NCI-H1092 (cell line): ENCODE data around the gene HAUS7.
A peak's percentile ranks its signal among the peaks of the same experiment; 100 is the strongest.

Experiments used
- DNase-seq: peaks from one replicate; lab custom pipeline; 2025; lab: John Stamatoyannopoulos, UW

HAUS7 gene

GRCh38 chrX:153476666-153477363 lies 6.4 kb upstream of the HAUS7 start:
- no peak for DNase-seq

GRCh38 chrX:153475751-153476281 lies 5.4 kb upstream of the HAUS7 start:
- DNase-seq, result no peak

DNA sequence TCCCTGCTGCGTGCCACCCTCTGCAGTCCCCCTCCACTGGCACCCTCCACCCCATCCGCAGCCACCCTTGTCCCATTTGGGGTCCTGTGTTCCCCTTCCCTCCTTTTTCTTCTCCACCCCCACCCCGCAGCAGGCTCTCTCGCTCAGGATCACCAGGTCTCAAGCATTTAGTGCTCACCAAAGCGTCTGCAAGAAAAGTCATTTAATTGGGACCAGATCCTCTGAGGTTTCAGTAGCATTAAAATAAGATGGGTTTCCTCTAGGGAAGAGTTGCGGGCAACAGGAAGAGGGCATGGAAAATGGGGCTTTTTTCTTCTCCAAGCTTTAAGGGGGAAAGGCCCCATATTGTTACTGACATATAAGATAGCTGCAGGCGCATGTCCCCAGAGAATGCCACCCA lies 4.9 kb upstream of the HAUS7 start:
- DNase-seq, result no peak

GRCh38 chrX:153474718-153475117 lies 4.3 kb upstream of the HAUS7 start:
- DNase-seq, result peak; percentile 10

- no peak for DNase-seq
These were observed 3.9 kb upstream of the HAUS7 start for GRCh38 chrX:153474266-153474665.

- no peak for DNase-seq
These were observed 2.8 kb upstream of the HAUS7 start for GRCh38 chrX:153473126-153473525.

- DNase-seq, result no peak
These were observed 1.4 kb upstream of the HAUS7 start for GRCh38 chrX:153471663-153472280.

- no peak for DNase-seq
These were observed 465 bp downstream of the HAUS7 start for GRCh38 chrX:153469811-153470410.

- DNase-seq, result no peak
These were observed 2.3 kb downstream of the HAUS7 start for GRCh38 chrX:153468008-153468580.

- no peak for DNase-seq
These were observed 4.5 kb downstream of the HAUS7 start for GRCh38 chrX:153465691-153466380.

- DNase-seq, result no peak
These were observed 6.3 kb downstream of the HAUS7 start for GRCh38 chrX:153464116-153464515.

DNA sequence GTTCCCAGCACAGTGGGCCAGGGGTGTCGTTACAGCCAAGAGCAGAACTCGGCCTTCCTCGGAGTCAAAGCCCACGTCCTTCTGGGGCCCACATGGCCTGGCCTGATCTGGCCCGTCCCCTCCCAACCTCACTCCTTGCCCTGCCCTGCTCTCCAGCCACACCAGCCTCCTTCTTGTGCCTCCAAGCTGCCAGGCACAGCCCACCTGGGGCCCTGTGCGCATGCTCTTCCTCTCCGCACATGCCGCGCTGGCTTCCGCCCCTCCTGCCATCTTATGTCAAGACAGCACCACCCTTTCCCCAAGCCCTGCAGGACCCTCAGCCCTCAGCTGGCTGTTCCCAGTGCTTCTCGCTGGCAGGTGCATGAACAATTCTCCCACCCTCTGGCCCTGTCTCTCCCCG lies 6.8 kb downstream of the HAUS7 start:
- no peak for DNase-seq

DNA sequence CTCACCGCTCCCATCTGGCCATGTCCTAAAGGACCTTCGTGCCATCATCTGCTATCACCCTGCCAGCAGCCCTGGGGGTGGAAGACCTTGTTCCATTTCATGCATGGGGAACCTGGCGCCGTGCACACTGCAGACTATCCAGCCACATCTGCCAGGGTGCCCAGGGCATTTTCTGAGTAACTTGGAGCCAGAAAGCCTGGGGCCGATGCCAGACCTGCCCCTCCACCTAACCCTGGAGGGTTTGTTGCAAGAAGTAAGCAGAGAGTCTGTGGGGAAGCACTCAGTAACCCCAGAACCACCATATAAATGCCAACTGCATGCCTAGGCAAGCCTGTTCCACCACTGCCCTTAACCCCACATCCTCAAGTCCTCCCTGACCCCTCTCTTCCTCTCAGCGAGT lies 7.3 kb downstream of the HAUS7 start:
- no peak for DNase-seq

GRCh38 chrX:153462291-153462690 lies 8.1 kb downstream of the HAUS7 start:
- DNase-seq, result no peak

- peak; percentile 18 for DNase-seq
These were observed 9.6 kb downstream of the HAUS7 start for GRCh38 chrX:153460826-153461225.

DNA sequence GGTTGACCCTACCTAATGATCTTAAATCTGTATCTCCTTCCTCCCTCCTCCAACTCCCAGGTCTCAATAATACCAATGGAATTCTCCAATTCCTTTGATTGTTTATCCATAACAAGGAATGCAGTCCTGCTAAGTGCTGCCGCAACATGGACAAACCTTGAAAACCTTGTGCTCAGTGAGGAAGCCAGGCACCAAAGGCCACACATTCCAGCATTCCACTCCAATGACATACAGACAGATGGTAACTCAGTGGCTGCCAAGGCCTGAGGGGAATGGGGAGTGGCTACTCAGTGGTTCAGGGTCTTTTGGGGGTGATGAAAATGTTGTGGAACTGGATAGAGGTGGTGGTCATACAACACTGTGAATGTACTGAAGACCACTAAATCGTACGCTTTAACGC lies 10.4 kb downstream of the HAUS7 start:
- no peak for DNase-seq

DNA sequence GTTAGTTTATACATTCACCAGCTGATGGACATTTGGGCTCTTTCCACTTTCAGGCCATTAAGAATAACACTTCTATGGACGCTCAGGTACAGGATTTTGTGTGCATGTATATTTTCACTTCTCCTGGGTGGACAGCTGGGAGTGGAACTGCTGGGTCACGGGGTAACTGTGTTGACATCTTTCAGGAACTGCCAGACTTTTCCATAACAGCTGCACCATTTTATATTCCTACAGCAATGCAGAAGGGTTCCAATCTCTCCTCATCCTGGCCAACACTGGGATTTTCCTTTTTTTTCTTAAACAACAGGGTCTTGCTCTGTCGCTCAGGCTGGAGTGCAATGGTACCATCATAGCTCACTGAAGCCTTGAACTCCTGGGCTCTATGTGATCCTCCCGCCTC lies 11.9 kb downstream of the HAUS7 start:
- no peak for DNase-seq

GRCh38 chrX:153457827-153458466 lies 12.4 kb downstream of the HAUS7 start:
- no peak for DNase-seq

GRCh38 chrX:153457136-153457825 lies 13.1 kb downstream of the HAUS7 start:
- no peak for DNase-seq

DNA sequence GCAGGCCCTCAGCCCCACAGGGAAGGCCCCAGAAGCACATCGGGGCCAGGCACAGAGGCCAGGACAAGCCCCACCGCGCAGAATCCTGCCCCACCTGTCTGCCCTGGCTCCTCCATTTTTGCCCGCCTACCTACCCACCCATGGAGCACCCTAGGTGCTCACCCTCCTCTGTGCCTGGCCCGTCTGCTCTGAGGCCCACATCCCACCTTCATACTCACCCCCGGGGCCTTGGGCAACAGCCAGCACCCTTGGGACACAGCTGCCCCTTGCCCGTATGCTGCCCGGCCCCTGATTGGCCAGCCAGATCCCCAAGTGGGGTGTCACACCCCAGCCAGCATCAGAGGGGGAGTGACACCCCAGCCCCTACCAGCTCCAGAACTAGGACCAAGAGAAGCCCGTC lies 13.7 kb downstream of the HAUS7 start:
- no peak for DNase-seq

- DNase-seq, result peak; percentile 26
These were observed 14.2 kb downstream of the HAUS7 start for GRCh38 chrX:153456161-153456560.
